ENCODE data around the gene PROM2.

PROM2 gene

DNA sequence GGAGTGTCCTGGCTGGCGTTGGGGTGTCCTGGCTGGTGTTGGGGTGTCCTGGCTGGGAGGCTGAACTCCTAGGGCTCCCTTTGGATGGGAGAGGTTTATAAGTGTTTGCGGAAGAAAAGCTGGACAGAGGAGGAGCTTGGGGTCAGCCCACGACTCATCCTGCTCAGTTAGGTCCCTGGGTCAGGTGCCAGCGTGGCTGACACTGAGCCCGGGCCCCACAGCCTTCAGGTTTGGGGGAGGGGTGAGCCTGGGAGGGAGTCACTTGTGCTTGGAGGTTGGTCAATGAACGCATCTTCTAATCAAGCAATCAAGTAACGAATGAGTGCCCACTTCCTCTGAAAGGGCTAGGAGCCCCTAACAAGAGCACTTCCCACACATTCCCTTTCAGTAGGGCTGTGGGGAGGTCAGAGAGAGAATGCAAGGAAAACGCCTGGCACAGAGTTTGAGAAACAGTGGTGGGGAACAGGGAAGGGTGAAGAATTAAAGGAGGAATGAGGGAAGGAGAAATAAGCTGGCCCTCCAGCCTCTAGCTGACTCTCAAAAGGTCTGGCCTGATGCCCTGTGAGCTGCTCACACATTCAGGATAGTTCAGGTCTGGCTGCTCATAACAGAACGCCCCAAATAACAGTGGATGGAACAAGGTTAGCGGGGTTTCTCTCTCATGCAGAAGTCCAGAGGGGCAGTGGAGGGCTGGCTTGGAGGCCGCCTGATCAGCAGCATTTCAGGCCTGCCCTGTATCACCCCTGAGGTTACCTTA is 23.6 kb downstream of the PROM2 start:
- no peak for DNase-seq (ENCODE audit: low spot score)
- TF ChIP-seq, protein P1, sequence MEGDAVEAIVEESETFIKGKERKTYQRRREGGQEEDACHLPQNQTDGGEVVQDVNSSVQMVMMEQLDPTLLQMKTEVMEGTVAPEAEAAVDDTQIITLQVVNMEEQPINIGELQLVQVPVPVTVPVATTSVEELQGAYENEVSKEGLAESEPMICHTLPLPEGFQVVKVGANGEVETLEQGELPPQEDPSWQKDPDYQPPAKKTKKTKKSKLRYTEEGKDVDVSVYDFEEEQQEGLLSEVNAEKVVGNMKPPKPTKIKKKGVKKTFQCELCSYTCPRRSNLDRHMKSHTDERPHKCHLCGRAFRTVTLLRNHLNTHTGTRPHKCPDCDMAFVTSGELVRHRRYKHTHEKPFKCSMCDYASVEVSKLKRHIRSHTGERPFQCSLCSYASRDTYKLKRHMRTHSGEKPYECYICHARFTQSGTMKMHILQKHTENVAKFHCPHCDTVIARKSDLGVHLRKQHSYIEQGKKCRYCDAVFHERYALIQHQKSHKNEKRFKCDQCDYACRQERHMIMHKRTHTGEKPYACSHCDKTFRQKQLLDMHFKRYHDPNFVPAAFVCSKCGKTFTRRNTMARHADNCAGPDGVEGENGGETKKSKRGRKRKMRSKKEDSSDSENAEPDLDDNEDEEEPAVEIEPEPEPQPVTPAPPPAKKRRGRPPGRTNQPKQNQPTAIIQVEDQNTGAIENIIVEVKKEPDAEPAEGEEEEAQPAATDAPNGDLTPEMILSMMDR (IDR thresholded peaks at IDR 0.05; ENCODE audit: extremely low read depth, missing control alignments) = no peak

DNA sequence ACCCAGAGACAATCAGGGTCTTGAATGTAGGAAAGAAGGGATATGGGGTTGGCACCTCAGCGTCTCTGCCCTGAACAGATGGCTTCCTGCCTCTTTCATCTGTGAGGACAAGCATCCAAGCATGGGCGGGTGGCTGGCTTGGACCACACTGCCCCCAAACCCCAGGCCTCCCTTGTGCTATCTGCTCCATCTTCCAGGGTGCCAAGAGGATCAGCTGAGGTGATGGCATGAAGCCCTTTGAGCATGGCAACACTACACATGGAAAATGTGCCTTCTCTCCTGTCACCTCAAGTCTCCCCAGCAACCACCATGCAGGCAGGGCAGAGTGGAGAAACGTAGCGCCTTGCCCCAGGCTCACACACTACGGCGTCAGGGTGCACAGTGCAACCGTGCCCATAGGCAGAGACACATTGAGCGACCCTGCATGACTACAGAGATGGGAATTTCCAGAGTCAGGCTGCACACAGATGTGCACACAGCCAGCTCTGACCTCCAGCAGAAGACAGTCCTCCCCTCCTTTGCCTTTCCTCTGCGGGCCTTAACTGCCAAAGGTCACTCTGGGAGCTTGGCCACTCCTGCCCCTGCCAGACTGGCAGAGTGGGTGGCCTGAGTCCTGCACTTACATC is 24.4 kb downstream of the PROM2 start:
- TF ChIP-seq, protein P1 (IDR thresholded peaks at IDR 0.05; ENCODE audit: extremely low read depth, missing control alignments) = no peak
- no peak for DNase-seq (ENCODE audit: low spot score)

DNA sequence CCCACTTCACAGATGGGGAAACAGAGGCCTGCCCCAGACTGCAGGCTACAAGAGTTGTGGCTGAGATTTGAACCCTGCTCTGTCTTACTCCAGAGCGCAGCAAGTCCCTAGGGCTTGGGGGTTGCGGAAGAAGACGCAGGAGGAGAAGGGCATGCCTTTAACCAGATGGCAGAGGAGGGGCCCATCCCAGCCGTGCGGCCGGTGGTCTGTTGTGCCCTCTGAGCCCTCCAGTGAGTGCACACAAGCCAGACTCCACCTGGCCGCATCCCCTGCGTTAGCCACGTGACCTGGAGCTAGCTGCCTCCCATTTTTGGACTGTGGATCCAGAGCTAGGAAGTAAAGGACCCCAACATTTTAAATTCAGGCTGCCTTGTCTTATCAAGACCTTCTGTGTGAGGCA is 25.7 kb downstream of the PROM2 start:
- DNase-seq (ENCODE audit: low spot score) = no peak
- TF ChIP-seq, protein P1 (IDR thresholded peaks at IDR 0.05; ENCODE audit: extremely low read depth, missing control alignments) = no peak

DNA sequence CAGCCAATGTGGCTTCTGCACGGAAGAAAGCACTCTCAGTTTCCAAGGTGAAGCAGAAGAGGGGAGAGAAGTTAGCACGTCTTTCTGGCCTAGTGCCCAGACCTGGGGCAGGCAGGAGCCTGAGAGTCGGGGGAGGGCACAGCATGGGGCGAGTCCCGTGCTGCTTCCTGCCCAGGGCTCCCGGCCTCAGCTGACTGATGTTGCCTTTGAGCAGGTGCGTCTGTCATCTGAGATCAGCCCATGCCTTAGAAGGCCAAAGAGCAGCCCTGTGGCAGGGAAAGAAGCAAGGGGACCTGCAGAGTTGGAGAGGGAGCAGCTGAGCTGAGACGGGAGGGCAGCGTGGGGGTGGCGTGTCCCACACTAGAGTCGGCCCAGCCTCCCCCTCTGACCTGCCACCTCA is 26.2 kb downstream of the PROM2 start:
- no peak for DNase-seq (ENCODE audit: low spot score)
- TF ChIP-seq, protein P1 (IDR thresholded peaks at IDR 0.05; ENCODE audit: extremely low read depth, missing control alignments) = no peak

DNA sequence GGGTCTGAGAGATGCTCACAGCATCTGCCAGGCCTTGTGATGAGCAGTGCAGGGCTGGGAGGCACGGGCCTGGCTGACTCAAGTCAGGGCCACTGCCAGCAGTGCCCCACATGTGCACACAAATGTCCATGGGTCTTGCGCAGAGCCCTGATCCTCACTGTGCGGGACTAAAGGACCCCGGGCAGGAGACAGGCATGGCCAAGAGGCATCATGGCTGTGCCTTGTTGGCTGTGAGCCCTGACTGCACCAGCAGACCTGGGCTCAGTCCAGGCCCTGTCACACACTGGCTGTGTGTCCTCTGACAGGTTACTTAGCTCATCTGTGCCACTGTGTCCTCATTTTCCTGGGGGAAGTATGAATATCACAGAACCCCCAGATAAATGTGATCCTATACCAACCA is 26.9 kb downstream of the PROM2 start:
- TF ChIP-seq, protein P1 (IDR thresholded peaks at IDR 0.05; ENCODE audit: extremely low read depth, missing control alignments) = no peak
- DNase-seq (ENCODE audit: low spot score) = no peak

DNA sequence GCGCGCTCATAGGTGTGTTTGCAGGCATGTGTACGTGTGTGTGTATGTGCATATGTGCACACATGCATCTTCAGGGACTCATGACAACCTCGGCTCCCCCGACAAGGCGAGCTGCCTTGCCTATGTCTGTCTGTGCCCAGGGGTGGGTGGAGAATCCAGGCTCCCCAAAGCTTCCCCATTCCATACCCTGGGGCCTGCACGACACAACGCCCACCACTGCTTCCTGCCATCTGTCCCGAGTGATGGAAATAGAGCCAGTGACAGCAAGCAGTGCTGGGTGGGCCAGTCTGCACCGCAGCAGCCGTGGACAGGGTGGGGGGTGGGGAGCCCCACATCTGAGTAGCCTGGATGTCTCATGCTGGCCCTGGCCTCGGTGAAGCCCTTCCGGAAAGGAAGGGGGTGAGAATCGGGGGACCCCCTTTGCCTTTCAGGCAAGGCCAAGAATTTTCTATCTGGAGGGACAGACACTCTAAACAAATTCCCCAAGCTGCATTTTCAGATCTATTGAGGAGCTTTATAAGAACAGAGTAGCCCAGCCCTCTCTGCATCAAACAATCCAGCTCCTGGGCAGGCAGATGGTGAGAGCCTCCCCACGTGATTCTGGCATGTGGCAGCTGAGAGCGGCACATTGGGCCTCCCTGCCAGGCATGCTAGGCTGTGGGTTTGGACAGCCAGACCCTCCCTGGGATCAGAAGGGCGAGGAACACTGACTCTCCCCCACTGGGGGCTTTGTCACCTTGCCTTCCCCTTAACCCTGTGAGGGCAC is 27.8 kb downstream of the PROM2 start:
- TF ChIP-seq, protein P1 (IDR thresholded peaks at IDR 0.05; ENCODE audit: extremely low read depth, missing control alignments) = no peak
- no peak for DNase-seq (ENCODE audit: low spot score)

Data from GM20000 (cell line).